Neural cell (in vitro differentiated cells): ENCODE data around the gene ADGRL3. TPM values are rescaled to one million over a fixed set of nuclear protein-coding genes. Genes with fewer than 3 reads are reported as not detected.

Experiments
- H2AFZ ChIP-seq: fragments of 200-600, 300-800 bp; sonication (generic), shearing (Covaris generic); 2 replicates; pipeline ENCODE4 v1.6.0; 2014; ENCODE audit warnings: low read depth, mild to moderate bottlenecking, antibody characterized with exemption, low read length, moderate library complexity
- H3F3A ChIP-seq: fragments of 200-600 bp; shearing (Covaris generic); 2 replicates; pipeline ENCODE4 v1.6.1; 2016; ENCODE audit warnings: mild to moderate bottlenecking, moderate library complexity, mixed read lengths, antibody characterized with exemption, low read length; ENCODE audit not compliant: insufficient read depth, poor library complexity, severe bottlenecking
- H3K27ac ChIP-seq: fragments of 200-600, 300-800 bp; sonication (generic), shearing (Covaris generic); 2 replicates; pipeline ENCODE4 v1.5.1; 2014; ENCODE audit warnings: mild to moderate bottlenecking, low read length, moderate library complexity
- H3K27me3 ChIP-seq: fragments of 300-800, 200-600 bp; sonication (generic), shearing (Covaris generic); 2 replicates; pipeline ENCODE4 v1.6.0; 2014; ENCODE audit warnings: mild to moderate bottlenecking, low read depth, low read length, moderate library complexity; ENCODE audit not compliant: insufficient read depth
- H3K36me3 ChIP-seq: fragments of 300-800, 200-600 bp; sonication (generic), shearing (Covaris generic); 2 replicates; pipeline ENCODE4 v1.5.1; 2014; ENCODE audit warnings: mild to moderate bottlenecking, antibody characterized with exemption, low read length, moderate library complexity; ENCODE audit not compliant: insufficient read depth
- H3K4me2 ChIP-seq: fragments of 300-800, 200-600 bp; sonication (generic), shearing (Covaris generic); 2 replicates; pipeline ENCODE4 v1.6.0; 2014; ENCODE audit warnings: mild to moderate bottlenecking, low read length
- H3K4me3 ChIP-seq: fragments of 300-800, 200-600 bp; sonication (generic), shearing (Covaris generic); 2 replicates; pipeline ENCODE4 v1.5.1; 2014; ENCODE audit warnings: mild to moderate bottlenecking, low read length, moderate library complexity
- H3K79me2 ChIP-seq: fragments of 200-600 bp; shearing (Covaris generic); replicated peaks from 2 replicates; pipeline ENCODE4 v1.6.0; 2014; ENCODE audit warnings: mild to moderate bottlenecking, low read length, moderate library complexity; ENCODE audit not compliant: insufficient read depth
- H3K9ac ChIP-seq: fragments of 300-800, 200-600 bp; sonication (generic), shearing (Covaris generic); 2 replicates; pipeline ENCODE4 v1.6.1; 2016; ENCODE audit warnings: mild to moderate bottlenecking, low read length, mixed read lengths
- H3K9me2 ChIP-seq: fragments of 200-600 bp; shearing (Covaris generic); 2 replicates; pipeline ENCODE4 v1.6.1; 2016; ENCODE audit warnings: mild to moderate bottlenecking, low read length, mixed read lengths; ENCODE audit not compliant: insufficient read depth
- H3K9me3 ChIP-seq: fragments of 200-600, 300-800 bp; sonication (generic), shearing (Covaris generic); 2 replicates; pipeline ENCODE4 v1.6.1; 2016; ENCODE audit warnings: mild to moderate bottlenecking, mixed run types, low read length, moderate library complexity, mixed read lengths
- H4K20me1 ChIP-seq: fragments of 200-600 bp; shearing (Covaris generic); 2 replicates; pipeline ENCODE4 v1.6.1; 2016; ENCODE audit warnings: mild to moderate bottlenecking, mixed run types; ENCODE audit not compliant: insufficient read depth
- EP300 ChIP-seq: fragments of 450-650 bp; conservative IDR thresholded peaks from 2 replicates; pipeline ENCODE4 v1.6.1; 2014; ENCODE audit warnings: antibody characterized with exemption, mild to moderate bottlenecking, moderate library complexity; ENCODE audit not compliant: poor library complexity, severe bottlenecking
- EZH2 ChIP-seq: fragments of 200-600, 300-800 bp; shearing (Covaris generic), sonication (generic); IDR thresholded peaks from 2 replicates; pipeline ENCODE4 v1.6.1; 2014; ENCODE audit warnings: antibody characterized with exemption, low read length, borderline replicate concordance, mild to moderate bottlenecking; ENCODE audit not compliant: insufficient read depth, poor library complexity, severe bottlenecking
- MXI1 ChIP-seq: fragments of 450-650 bp; conservative IDR thresholded peaks from 2 replicates; pipeline ENCODE4 v1.6.1; 2014; ENCODE audit warnings: antibody characterized with exemption, mild to moderate bottlenecking; ENCODE audit not compliant: poor library complexity, severe bottlenecking
- POLR2AphosphoS5 ChIP-seq: IDR thresholded peaks from 2 replicates; pipeline ENCODE4 v1.6.1; 2012
- RAD21 ChIP-seq: fragments of 450-650 bp; conservative IDR thresholded peaks from 2 replicates; pipeline ENCODE4 v1.6.1; 2014; ENCODE audit warnings: antibody characterized with exemption, mild to moderate bottlenecking, moderate library complexity
- SMC3 ChIP-seq: fragments of 450-650 bp; conservative IDR thresholded peaks from 2 replicates; pipeline ENCODE4 v1.6.1; 2014; ENCODE audit warnings: antibody characterized with exemption, mild to moderate bottlenecking, moderate library complexity; ENCODE audit not compliant: poor library complexity
- TAF1 ChIP-seq: IDR thresholded peaks from 2 replicates; pipeline ENCODE4 v1.6.1; 2012; ENCODE audit warnings: low read depth
- polyA plus RNA-seq: library from polyadenylated mRNA; depleted of rRNA; stranded (reverse); fragments of >200 nt; gene quantifications from 2 replicates; pipeline ENCODE4 v1.2.3, GENCODE V29; 2014
- TF ChIP-seq, protein P1 (sequence below): IDR thresholded peaks from 2 replicates; pipeline ENCODE4 v1.6.1; 2012; ENCODE audit warnings: borderline replicate concordance
- TF ChIP-seq, protein P2 (sequence below): fragments of 450-650 bp; IDR thresholded peaks from 2 replicates; pipeline ENCODE4 v1.5.1; 2014; ENCODE audit warnings: antibody characterized with exemption, mild to moderate bottlenecking, moderate library complexity; ENCODE audit not compliant: poor library complexity, severe bottlenecking

ADGRL3 gene
- polyA plus RNA-seq, 1 donor from 2014 or later, result 99.4 TPM

DNA sequence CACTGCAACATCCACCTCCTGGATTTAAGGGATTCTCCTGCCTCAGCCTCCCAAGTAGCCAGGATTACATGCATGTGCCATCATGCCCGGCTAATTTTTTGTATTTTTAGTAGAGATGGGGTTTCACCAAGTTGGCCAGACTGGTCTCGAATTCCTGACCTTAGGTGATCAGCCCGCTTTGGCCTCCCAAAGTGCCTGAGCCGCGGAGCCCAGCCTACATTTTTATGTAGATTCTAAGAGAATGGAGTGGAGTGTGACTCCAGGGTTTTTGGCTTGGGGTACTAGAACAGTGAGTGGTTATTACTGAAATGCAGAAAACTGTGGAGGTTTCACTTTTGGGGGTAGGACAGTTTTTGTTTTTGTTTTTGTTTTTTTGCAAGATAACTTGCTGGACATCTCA lies 806.0 kb downstream of the ADGRL3 start:
- no peaks in the 10 kb centered on the region for H3F3A ChIP-seq
- no peaks in the 10 kb centered on the region for H3K9me3 ChIP-seq

DNA sequence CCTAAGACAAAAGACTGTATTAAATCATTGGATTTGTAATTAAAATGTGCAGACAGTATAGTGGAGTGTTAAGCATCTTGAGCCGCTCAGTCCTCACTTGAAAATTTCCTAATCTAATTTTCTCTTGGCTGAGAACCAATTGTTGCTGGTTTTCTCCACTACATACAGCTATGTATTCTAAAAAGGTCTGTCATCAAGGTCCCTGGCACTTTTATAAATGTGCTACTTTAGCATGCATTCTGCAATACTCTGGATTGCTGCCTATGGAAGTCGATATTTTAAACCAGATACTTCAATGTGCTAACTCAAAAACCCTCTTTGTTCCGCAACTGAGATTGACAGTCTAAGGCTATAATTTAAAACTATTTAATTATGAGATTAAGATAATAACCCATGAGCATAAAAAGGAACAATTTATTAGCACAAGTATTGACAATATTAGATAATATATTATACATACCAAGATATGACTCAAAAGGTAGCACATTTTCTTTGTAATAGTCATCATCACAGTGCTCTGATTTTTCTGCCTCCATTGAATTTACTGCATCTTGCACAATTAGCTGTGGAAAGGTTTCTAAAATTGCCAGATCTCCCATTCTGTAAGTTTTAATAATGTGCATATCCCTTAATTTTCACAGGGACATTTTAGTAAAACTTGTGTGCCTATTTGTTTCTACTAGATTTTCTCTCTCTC lies 815.1 kb downstream of the ADGRL3 start:
- H3K27ac ChIP-seq, result no peak overlapping the region
- H3K79me2 ChIP-seq, result no peaks in the 10 kb centered on the region
- no peak overlapping the region for H3K4me2 ChIP-seq
- no peaks in the 10 kb centered on the region for H3F3A ChIP-seq
- no peaks in the 10 kb centered on the region for H3K9me2 ChIP-seq
- no peaks in the 10 kb centered on the region for H3K27me3 ChIP-seq
- TF ChIP-seq, protein P1, sequence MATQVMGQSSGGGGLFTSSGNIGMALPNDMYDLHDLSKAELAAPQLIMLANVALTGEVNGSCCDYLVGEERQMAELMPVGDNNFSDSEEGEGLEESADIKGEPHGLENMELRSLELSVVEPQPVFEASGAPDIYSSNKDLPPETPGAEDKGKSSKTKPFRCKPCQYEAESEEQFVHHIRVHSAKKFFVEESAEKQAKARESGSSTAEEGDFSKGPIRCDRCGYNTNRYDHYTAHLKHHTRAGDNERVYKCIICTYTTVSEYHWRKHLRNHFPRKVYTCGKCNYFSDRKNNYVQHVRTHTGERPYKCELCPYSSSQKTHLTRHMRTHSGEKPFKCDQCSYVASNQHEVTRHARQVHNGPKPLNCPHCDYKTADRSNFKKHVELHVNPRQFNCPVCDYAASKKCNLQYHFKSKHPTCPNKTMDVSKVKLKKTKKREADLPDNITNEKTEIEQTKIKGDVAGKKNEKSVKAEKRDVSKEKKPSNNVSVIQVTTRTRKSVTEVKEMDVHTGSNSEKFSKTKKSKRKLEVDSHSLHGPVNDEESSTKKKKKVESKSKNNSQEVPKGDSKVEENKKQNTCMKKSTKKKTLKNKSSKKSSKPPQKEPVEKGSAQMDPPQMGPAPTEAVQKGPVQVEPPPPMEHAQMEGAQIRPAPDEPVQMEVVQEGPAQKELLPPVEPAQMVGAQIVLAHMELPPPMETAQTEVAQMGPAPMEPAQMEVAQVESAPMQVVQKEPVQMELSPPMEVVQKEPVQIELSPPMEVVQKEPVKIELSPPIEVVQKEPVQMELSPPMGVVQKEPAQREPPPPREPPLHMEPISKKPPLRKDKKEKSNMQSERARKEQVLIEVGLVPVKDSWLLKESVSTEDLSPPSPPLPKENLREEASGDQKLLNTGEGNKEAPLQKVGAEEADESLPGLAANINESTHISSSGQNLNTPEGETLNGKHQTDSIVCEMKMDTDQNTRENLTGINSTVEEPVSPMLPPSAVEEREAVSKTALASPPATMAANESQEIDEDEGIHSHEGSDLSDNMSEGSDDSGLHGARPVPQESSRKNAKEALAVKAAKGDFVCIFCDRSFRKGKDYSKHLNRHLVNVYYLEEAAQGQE, result no peak
- no peak for TF ChIP-seq SMC3
- TF ChIP-seq TAF1, result no peak
- TF ChIP-seq, protein P2, sequence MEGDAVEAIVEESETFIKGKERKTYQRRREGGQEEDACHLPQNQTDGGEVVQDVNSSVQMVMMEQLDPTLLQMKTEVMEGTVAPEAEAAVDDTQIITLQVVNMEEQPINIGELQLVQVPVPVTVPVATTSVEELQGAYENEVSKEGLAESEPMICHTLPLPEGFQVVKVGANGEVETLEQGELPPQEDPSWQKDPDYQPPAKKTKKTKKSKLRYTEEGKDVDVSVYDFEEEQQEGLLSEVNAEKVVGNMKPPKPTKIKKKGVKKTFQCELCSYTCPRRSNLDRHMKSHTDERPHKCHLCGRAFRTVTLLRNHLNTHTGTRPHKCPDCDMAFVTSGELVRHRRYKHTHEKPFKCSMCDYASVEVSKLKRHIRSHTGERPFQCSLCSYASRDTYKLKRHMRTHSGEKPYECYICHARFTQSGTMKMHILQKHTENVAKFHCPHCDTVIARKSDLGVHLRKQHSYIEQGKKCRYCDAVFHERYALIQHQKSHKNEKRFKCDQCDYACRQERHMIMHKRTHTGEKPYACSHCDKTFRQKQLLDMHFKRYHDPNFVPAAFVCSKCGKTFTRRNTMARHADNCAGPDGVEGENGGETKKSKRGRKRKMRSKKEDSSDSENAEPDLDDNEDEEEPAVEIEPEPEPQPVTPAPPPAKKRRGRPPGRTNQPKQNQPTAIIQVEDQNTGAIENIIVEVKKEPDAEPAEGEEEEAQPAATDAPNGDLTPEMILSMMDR, result no peak
- TF ChIP-seq RAD21, result no peak
- TF ChIP-seq MXI1, result no peak
- TF ChIP-seq EP300, result no peak
- no peak for TF ChIP-seq POLR2AphosphoS5
- TF ChIP-seq EZH2, result no peak
- H2AFZ ChIP-seq, result no peak overlapping the region
- H3K4me3 ChIP-seq, result no peak overlapping the region
- no peak overlapping the region for H3K9ac ChIP-seq
- no peaks in the 10 kb centered on the region for H3K36me3 ChIP-seq
- H4K20me1 ChIP-seq, result no peaks in the 10 kb centered on the region
- H3K9me3 ChIP-seq, result no peaks in the 10 kb centered on the region

More for the DNA sequence above, 806.0 kb downstream of the ADGRL3 start:
- no peaks in the 10 kb centered on the region for H4K20me1 ChIP-seq
- H3K27me3 ChIP-seq, result no peaks in the 10 kb centered on the region
- no peaks in the 10 kb centered on the region for H3K36me3 ChIP-seq
- no peak overlapping the region for H3K4me3 ChIP-seq
- H3K79me2 ChIP-seq, result no peaks in the 10 kb centered on the region
- TF ChIP-seq TAF1 (no peak), MXI1 (no peak), POLR2AphosphoS5 (no peak), SMC3 (no peak), EP300 (no peak), EZH2 (no peak), RAD21 (no peak)
- TF ChIP-seq, protein P1, result no peak
- TF ChIP-seq, protein P2, result no peak
- H2AFZ ChIP-seq, result no peak overlapping the region
- no peaks in the 10 kb centered on the region for H3K9me2 ChIP-seq
- H3K27ac ChIP-seq, result no peak overlapping the region
- H3K4me2 ChIP-seq, result no peak overlapping the region
- H3K9ac ChIP-seq, result no peak overlapping the region
